Astrocyte of the cerebellum (primary cell): ENCODE data around the gene VPS35.

ENCODE experiments used
- DNase-seq: peaks from one replicate; pipeline ENCODE4 v3.0.0-alpha.2; 2011; ENCODE audit warnings: low read depth
- H3K4me3 ChIP-seq: 2 replicates; pipeline ENCODE4 v1.5.1; 2011; ENCODE audit warnings: mild to moderate bottlenecking, low read depth, low read length, moderate library complexity
- in situ Hi-C: cut with HindIII; loops from 2 replicates; pipeline ENCODE4 v1.10.0; 2017; ENCODE audit warnings: low sequenced_read_pairs
- TF ChIP-seq, protein P1 (sequence below): IDR thresholded peaks from 2 replicates; pipeline ENCODE4 v1.5.1; 2012; ENCODE audit warnings: low read length, low read depth, moderate library complexity, mild to moderate bottlenecking; ENCODE audit errors: missing control alignments

VPS35 gene

DNA sequence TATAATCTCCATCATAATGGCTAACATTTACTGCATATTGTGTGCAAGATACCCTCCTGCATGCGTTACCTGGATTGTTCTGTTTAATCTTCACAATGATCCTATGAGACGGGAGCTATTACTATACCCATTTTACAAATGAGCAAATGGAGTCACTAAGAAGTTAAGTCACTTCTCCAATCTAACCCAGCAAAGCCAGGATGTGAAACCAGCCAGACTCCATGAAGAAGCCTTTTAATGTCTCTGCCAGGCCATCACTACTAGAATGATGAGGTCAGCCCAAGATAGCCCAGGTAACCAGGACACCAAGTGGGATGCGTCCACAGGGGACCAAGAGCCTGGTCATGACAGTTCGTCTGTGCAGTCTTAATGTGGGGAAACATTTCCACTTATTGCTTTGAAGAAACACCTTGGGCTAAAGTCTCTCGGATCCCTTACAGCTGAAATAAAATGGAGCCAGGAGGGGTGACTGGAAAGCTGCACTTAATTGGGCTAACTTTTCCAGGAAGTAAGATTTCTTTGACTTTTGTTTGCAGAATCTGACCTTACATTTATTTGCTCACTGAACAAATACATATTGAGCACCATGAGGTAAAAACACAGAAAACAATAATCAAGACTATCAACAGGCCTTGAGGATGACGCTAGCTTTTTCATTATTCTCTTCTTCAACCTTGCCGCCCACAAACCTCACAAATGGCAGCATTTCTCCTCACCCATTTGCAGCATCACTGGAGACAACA is 66.9 kb downstream of the VPS35 start:
- TF ChIP-seq, protein P1, sequence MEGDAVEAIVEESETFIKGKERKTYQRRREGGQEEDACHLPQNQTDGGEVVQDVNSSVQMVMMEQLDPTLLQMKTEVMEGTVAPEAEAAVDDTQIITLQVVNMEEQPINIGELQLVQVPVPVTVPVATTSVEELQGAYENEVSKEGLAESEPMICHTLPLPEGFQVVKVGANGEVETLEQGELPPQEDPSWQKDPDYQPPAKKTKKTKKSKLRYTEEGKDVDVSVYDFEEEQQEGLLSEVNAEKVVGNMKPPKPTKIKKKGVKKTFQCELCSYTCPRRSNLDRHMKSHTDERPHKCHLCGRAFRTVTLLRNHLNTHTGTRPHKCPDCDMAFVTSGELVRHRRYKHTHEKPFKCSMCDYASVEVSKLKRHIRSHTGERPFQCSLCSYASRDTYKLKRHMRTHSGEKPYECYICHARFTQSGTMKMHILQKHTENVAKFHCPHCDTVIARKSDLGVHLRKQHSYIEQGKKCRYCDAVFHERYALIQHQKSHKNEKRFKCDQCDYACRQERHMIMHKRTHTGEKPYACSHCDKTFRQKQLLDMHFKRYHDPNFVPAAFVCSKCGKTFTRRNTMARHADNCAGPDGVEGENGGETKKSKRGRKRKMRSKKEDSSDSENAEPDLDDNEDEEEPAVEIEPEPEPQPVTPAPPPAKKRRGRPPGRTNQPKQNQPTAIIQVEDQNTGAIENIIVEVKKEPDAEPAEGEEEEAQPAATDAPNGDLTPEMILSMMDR: no peak
- H3K4me3 ChIP-seq: no peak overlapping the region
- no peak for DNase-seq
- in situ Hi-C loops: no loop called here

DNA sequence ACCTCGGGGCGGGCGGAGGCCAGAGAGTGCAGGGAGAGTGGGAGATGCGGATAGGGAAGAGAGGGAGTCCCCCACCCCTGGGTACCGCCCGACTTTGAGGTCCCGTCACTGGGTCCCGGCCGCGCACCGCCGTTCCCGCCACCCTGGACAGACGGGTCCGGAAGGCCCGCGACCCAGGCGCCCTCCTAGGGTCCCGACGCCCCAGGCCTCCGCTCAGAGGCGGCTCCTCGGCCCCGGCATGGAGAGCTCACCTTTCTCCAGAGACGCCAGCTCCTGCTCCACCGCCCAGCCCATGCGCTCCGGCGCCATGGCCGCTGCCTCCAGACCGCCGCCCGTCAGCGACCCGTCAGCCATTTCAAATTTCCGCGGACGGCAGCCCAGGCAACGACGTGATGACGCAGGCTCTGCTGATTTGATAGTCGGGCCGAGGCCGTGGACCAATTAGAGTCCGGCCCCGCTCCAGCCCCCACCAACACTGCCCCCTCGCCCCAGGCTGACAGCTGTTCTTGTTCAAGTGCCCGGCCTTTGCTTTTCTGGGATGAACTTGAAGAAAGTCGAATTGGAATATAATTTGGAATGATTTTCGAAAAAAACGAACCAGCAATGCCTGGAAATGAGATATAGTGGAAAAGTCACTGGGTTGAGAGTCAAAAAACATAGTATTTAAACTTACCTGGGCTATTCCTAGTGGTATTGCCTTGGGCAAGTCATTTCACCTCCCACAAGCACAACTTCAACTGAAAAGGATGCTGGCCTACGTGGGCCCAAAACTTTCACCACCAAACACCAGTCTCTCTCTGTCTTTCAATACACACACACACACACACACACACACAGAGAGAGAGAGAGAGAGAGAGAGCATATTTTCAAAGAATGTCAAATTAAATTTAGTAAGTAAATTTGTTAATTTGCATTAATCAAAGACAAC is 67.7 kb downstream of the VPS35 start, which contains the start of gene SHCBP1:
Gene SHCBP1, minus strand, starts transcription at position 374 of the 928 bp plus-strand sequence. Its CDS starts 20 bp downstream, at position 354.
- H3K4me3 ChIP-seq: peak within 1 kb of the TSS; percentile 83
- in situ Hi-C loops: no loop called here
- DNase-seq: peak; percentile 60
- TF ChIP-seq, protein P1: no peak

DNA sequence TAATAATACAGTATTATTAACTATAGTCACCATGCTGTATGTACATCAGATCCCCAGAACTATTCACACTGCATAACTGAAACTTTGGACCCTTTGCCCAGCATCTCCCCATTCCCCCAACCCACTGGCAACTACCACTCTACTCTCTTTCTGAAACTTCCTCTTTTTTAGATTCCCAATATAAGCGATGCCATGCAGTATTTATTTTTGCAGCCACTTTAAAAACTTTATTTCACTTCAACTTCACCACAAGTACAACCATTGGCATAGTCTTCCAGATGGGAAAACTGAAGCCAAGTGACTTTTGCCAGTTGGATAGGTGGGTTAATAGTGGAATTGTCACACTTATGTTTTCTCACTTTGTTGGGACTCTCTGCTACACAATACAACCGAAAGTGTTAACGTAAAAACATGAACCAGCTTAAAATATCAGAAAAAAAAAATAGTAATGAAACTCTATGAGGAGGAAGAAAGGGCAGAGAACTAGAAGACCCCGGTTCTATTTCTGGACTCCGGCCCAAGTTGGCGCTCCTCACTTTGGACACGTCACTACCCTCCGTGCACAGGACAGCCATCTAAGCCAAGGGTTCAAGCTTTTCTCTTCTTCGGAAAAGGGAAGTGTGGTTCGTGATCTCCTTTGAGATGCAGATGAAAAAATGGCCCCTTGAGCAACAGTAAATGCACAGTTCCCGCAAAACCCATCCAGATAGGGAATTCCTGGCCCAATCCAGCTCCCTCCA is 68.5 kb downstream of the VPS35 start:
- DNase-seq: no peak
- peak overlapping the region; percentile 83 for H3K4me3 ChIP-seq
- TF ChIP-seq, protein P1: no peak
- in situ Hi-C loops: no loop called here

DNA sequence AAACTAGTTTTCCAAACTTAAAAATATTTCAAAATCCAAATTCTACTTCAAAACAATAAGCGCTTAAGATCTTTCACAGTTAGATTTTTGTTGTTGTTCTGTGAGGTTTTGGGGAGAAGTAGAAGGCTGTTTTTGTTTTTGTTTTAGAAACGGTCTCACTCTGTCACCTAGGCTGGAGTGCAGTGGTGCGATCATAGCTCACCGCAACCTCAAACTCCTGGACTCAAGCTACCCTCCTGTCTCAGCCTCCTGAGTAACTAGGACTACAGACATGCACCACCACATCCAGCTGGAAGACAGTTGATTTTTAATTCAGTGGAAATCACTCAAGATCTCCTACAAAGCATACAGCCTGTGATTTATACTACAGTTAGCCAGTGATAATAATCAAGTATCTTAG is 70.5 kb downstream of the VPS35 start:
- in situ Hi-C loops: no loop called here
- no peak overlapping the region for H3K4me3 ChIP-seq
- DNase-seq: no peak
- TF ChIP-seq, protein P1: no peak

DNA sequence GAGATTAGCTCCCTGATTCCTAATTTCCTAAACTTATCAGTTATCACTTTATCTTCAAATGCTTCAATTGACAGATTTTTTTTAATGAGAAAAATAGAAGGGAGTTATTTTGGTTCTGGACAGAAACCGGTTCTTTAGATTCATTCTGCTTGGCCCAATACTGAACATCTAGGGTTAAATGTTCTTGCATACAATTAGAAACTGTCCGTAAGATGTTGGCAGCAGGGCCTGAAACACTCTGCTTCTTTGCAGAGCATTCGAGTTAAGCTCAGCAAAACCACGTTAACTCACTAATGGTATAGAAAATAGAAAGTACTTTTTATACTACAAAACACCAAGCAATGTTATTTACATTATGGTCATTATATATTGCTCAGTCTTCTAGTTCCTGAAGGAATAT is 75.0 kb downstream of the VPS35 start:
- TF ChIP-seq, protein P1: no peak
- in situ Hi-C loops: no loop called here
- no peak for DNase-seq
- no peak overlapping the region for H3K4me3 ChIP-seq

DNA sequence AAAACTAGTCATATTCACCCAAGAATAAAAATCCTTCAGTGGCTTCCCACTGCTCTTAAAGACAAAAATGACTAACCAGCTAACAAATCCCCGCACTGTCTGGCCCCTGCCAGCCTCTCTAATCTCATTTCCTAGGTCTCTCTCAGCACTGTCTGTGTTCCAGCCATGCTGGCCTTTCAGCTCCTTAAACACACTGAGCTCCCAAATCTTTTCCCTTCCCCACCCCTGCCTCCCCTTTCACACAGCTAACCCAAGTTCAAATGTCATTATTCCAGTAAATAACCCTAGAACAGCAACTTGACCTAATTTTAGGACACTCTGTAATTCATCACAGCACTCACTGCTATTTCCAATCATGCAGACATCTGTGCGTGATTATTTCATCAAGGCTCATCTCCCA is 75.6 kb downstream of the VPS35 start:
- in situ Hi-C loops: no loop called here

More for the DNA sequence above, 75.6 kb downstream of the VPS35 start:
- DNase-seq: no peak
- TF ChIP-seq, protein P1: no peak
- H3K4me3 ChIP-seq: no peak overlapping the region
